KOPT-K1 (cell line): ENCODE results near the gene NUDT4B.
"Not testable (repeated sequence)": the region's sequence is repeated elsewhere in the genome, so short reads cannot be mapped to it uniquely, and the experiment has no call there.

Source experiments
- H3K27ac ChIP-seq: fragments of 200-600 bp; sonication (generic); 2 replicates; pipeline ENCODE4 v1.5.1; 2016; ENCODE audit warnings: antibody characterized with exemption, mild to moderate bottlenecking, low read depth, low read length; ENCODE audit not compliant: poor library complexity, severe bottlenecking
- H3K36me3 ChIP-seq: fragments of 200-600 bp; sonication (generic); 2 replicates; pipeline ENCODE4 v1.5.1; 2017; ENCODE audit warnings: antibody characterized with exemption, mild to moderate bottlenecking, low read length, moderate library complexity; ENCODE audit not compliant: insufficient read depth
- H3K9me3 ChIP-seq: fragments of 200-600 bp; sonication (generic); 2 replicates; pipeline ENCODE4 v1.5.1; 2017; ENCODE audit warnings: antibody characterized with exemption, low read length, mild to moderate bottlenecking; ENCODE audit not compliant: insufficient read depth, poor library complexity, severe bottlenecking

The NUDT4B gene

DNA sequence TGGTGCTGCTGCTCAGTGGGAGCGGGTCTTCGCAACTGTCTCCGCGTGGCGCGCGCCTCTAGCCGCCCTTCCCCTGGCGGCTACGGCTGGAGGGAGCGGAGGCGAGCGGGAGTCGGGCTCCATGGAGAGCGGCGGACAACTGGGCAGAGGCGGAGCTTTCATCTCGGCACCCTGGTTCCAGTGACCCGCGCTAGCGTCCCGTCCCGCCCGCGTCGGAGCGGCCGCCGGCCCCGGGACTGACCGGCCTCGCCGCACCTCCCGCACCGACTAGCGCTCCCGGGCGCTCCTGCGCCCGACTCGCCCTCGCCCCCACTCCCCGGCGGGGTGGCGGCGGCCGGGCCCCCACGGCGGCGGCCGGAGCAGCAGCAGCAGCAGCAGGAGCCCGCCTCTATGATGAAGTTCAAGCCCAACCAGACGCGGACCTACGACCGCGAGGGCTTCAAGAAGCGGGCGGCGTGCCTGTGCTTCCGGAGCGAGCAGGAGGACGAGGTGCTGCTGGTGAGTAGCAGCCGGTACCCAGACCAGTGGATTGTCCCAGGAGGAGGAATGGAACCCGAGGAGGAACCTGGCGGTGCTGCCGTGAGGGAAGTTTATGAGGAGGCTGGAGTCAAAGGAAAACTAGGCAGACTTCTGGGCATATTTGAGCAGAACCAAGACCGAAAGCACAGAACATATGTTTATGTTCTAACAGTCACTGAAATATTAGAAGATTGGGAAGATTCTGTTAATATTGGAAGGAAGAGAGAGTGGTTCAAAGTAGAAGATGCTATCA lies at the start of gene NUDT4B:
Gene NUDT4B (plus strand): TSS at position 212 of the 772 bp plus-strand sequence. CDS start 179 bp downstream, at position 391.
- H3K9me3 ChIP-seq, H3K27ac ChIP-seq, H3K36me3 ChIP-seq: not testable (repeated sequence)

DNA sequence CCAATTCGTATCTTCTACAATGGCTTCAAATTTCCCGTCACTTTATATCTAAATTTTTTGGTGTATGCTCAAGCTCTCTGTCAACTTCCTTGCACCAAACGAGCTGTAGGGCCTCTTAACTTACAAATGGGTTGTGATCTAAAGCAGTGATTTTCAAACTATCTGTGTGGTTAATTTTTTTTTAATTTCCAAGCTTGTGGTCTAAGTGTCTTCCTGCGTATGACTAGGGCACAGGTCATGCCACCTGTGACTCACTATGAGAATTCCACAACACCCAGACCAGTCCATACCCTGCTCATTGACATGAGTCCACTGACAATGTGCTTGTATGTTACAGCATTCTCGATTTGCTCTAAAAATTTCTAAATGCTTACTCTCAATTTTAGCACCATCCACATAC lies 49.2 kb upstream of the NUDT4B start:
- not testable (repeated sequence) for H3K27ac ChIP-seq, H3K9me3 ChIP-seq, H3K36me3 ChIP-seq

GRCh38 chr1:148702242-148702641 lies 46.3 kb upstream of the NUDT4B start:
- not testable (repeated sequence) for H3K27ac ChIP-seq, H3K36me3 ChIP-seq, H3K9me3 ChIP-seq

- not testable (repeated sequence) for H3K27ac ChIP-seq, H3K9me3 ChIP-seq, H3K36me3 ChIP-seq
Measured at GRCh38 chr1:148703973-148704591, 44.5 kb upstream of the NUDT4B start.

DNA sequence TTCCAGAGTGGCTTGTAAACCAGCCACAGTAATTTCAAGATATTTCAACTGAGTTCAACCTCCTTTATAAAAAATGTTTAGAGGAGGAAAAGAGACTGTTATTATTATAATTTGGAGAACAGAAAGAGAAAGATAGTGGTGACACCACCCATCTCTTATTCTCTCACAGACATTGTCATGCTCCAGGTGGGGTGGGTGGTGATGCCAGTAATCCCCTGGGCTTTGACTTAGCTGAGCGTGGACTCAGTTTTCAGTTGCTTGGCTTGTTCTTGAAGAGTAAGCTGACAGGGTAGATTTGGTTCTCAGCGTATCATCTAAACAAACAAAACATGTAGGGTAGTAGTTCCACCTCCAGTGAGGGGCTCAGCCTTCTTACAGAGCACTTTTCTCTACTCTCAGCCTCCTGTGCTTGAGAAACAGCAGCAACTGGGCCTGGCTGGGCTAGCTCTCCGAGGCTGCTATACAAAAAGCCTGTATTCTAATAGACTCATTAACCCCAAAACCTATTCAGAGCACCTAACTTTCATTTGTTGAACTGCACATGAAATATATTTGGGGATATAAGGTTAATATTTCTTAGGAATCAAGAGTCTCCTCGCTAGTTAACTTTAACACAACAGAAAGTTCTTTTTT lies 43.1 kb upstream of the NUDT4B start:
- not testable (repeated sequence) for H3K27ac ChIP-seq

GRCh38 chr1:148708779-148709333 lies 39.7 kb upstream of the NUDT4B start:
- not testable (repeated sequence) for H3K27ac ChIP-seq, H3K9me3 ChIP-seq, H3K36me3 ChIP-seq

More for the DNA sequence above, 43.1 kb upstream of the NUDT4B start:
- not testable (repeated sequence) for H3K36me3 ChIP-seq, H3K9me3 ChIP-seq

- not testable (repeated sequence) for H3K9me3 ChIP-seq, H3K36me3 ChIP-seq, H3K27ac ChIP-seq
Measured at GRCh38 chr1:148710772-148711523, 37.6 kb upstream of the NUDT4B start.

- H3K27ac ChIP-seq, H3K9me3 ChIP-seq, H3K36me3 ChIP-seq: not testable (repeated sequence)
Measured at GRCh38 chr1:148712353-148712752, 36.2 kb upstream of the NUDT4B start.

DNA sequence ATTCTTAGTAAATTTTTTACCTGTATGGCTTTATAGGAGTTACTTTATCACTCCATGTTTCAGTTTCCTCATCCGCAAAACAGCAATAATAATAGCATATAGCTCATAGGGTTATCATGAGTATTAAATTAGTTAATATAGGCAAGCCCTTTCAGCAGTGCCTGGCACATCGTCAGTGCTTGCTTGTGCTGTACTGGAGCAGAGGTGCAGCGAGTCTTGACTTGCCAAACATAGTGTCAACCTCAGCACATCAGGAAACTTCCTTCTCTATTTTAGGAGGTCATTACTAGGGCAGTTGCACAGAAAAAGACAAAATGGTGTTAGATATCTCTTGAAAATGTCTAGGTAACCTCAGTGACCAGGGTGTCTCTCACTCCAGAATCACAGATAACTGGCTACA lies 33.1 kb upstream of the NUDT4B start:
- H3K36me3 ChIP-seq, H3K9me3 ChIP-seq, H3K27ac ChIP-seq: not testable (repeated sequence)

GRCh38 chr1:148716966-148717520 lies 31.5 kb upstream of the NUDT4B start:
- not testable (repeated sequence) for H3K36me3 ChIP-seq, H3K27ac ChIP-seq, H3K9me3 ChIP-seq

GRCh38 chr1:148720918-148721317 lies 27.7 kb upstream of the NUDT4B start:
- not testable (repeated sequence) for H3K27ac ChIP-seq, H3K9me3 ChIP-seq, H3K36me3 ChIP-seq

DNA sequence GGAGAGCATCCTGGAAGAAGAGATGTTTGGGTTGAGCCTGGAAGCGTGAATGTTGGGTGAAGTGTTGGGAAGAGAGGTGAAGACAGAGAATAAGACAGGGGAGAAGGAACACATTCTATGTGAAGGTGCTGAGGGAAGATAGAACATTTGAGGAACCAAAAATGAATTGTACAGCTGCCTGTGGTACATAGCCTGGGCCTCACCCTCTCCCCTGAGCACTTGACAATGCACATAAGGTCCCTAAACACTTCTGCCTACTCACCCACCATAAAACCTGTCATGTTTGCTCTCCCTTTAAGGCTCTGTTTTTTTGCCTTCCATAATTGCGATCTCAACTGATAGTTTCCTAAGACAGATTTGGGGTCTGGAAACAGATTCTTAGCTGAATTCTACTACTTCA lies 25.8 kb upstream of the NUDT4B start:
- H3K9me3 ChIP-seq, H3K27ac ChIP-seq, H3K36me3 ChIP-seq: not testable (repeated sequence)

GRCh38 chr1:148723515-148723914 lies 25.1 kb upstream of the NUDT4B start:
- not testable (repeated sequence) for H3K9me3 ChIP-seq, H3K27ac ChIP-seq, H3K36me3 ChIP-seq

- H3K9me3 ChIP-seq, H3K27ac ChIP-seq, H3K36me3 ChIP-seq: not testable (repeated sequence)
Measured at GRCh38 chr1:148724872-148725271, 23.7 kb upstream of the NUDT4B start.

GRCh38 chr1:148727862-148728261 lies 20.7 kb upstream of the NUDT4B start:
- H3K36me3 ChIP-seq, H3K9me3 ChIP-seq, H3K27ac ChIP-seq: not testable (repeated sequence)
